ENCODE results near the gene DDO.
"Not testable (repeated sequence)": the region's sequence is repeated elsewhere in the genome, so short reads cannot be mapped to it uniquely, and the experiment has no call there.

DDO gene

GRCh38 chr6:110366256-110366655, 49.1 kb downstream of the DDO start:
- DNase-seq = no peak

DNA sequence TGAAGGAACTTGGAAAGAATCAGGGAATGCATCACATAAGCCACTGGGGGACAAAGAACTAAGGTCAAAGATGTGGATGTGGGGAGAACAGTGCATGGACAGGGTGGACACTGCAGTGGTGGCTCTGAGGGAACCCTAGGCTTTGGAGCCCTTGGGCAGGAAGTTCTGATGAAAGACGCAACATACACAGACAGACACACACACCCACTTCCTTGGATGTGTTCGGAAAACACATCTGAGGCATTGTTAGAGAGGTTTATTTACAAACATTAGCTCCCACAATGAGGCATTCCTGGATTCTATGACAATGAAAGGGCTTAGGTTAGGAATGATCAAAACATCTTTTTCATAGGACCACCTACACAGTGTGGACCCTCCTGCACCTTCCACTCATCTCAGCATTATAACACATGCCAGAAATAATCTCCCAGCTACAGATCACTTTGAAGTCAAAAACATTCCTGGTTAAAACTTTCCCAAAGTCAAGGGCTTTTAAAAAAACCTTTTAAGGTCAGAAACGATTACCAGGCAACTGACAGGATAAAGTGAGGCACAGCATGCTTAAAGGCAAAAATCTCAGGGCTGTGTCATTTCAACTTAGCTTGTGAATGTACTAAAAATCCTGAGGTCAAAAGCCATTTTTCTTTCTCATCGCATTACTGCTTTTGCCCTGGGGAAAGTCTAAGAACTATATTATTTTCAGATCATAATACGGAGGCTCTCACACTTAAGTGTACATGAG, 50.8 kb downstream of the DDO start:
- no peak for DNase-seq

DNA sequence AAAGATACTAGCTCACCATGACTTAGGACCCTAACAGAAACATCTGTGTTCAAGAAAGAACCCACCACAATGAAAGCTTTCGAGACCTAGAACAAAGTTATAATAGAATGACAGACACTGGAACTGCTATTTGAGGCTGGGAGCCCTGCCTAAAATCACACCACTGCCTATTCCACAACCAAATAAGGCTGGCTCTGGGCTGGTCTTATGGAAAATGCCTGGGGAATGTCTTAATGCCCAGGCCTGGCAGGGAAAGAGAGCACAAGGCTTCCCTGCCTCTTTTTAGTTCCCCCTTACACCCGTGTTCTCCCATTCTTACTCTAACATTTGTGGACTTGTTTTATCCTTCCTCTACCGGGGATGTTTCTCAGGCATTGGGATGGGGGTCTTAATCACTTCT, 51.6 kb downstream of the DDO start:
- peak; percentile 2 for DNase-seq

DNA sequence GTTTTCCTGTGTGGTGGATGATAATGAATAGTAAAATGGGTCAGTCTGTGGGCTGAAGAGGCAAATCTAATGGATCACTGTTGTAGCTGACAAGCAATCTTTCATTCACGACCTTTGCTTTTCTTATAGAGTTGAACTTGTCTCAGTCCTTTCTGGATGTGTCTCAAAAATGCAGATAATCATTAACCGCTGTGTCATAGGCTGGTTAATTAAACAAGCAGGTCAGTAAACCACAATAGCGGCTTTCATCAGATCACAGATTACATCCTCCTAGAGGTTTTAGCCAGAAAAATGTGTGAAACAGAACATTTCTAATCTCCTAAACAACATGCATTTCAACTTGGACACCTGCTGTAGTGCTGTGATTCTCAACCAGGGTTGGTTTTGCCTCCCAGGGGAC, 54.7 kb downstream of the DDO start:
- no peak for DNase-seq

GRCh38 chr6:110359556-110359955, 55.8 kb downstream of the DDO start:
- DNase-seq = no peak

DNA sequence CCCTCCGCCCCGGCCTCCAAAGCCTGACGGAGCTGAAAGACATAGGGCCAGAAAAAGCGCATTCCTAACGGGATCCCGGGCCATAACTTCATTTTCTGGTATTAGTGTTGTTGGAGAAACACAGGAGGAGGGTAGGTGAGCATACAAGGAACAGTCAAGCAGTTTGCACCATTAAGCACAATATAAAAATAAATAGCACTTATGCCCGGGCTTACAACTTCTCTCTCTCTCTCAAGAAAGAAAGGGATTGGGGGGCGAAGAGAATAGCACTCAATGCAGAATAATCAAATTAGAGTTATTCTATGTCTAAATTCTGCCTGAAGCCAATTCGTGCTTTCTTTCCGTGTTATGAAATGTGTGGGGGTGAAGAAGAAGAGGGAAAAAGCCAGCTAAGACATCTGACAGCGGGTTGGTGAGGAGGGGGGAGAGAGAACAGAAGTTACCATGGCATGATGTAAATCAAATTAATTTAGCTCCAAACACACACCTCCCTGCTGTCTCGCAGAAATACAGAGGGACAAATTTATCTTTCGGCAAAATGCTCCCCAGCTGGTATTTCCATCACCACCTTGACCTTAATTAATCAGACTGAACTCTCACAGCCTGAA, 56.7 kb downstream of the DDO start:
- DNase-seq = no peak

DNA sequence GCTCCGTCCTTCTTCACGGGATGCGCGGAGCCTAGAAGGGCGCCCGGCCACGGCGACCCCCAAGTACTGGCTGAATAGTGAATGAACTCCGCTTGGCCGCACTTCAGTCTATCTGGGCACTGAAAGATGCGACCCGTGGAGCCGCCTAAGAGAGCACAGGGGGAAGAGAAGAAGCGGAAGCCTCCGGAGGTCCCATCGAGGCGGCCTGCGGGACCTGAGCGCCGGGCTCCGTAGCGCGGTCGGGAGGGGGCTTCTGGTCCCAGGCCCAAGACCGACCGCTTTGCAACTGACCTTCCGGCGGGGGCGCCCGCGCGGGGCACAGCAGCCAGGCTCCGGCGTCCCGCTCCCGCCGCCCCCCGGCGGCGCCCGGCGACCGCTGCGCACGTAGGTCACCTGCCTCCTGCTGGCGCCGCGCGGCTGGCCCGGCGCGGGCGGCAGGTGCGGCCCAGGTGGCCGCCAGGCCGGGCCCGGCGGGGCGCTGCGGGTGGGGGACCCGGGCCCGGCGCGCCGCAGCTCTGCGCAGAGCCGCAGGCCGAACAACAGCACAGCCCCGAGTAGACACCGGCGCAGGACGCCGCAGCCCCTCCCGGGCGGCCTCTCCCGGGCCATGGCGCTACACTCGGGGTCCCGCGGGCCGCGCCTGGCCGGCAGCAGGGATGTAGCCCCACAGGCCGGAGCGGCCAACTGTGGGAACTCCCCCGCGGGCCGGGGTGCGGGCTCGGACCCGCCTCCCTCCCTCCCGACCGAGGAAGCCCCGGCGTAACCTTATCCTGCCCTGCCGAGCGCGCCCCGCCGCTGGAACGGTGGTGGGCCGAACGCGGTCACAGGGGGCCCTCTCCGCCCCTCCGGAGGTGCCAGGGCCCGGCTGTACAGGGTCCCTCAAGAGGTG, 57.5 kb downstream of the DDO start, which contains the start of gene METTL24:
METTL24 (minus strand) TSS at position 686 of the 889 bp plus-strand sequence; CDS start at position 609, 77 bp downstream.
- DNase-seq = no peak

DNA sequence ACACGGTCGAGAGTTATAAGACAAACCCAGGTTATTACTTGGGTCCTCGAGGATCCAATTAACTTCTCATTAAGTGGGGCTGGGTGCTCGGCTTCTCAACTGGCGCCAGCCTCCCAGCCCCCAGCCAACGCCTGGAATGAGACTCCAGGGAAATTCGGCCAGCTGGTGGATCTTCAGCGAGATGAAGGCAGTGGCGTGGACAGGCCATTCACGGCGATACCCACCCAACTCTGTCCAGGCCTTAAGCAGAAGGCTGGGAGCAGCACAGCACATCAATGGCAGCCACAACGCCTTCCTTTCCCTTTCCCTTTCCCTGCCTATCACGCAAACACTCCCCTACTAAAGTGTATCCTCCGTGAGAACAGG, 58.1 kb downstream of the DDO start:
- DNase-seq = no peak

GRCh38 chr6:110356778-110357177, 58.6 kb downstream of the DDO start:
- no peak for DNase-seq

- DNase-seq = no peak
Measured at GRCh38 chr6:110355727-110356126, 59.6 kb downstream of the DDO start.

DNA sequence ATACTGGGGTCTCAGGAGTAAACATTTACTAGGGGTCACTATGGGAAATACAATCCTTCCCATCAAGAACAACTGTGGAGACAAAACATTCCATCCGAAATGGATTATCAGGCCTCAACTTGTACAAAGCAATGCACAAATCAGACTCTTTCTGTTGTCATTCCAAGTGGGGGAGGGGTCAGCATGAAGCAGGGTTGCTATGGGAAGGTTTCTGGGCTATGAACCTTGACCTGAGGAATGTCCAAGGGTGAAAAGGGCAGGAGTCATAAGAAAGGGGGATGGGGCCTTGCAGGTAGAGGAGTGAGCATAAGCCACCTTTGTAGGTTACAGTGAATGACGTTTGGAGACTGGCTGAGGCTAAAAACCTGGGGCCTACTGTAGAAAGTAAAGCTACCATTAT, 60.4 kb downstream of the DDO start:
- DNase-seq = no peak

DNA sequence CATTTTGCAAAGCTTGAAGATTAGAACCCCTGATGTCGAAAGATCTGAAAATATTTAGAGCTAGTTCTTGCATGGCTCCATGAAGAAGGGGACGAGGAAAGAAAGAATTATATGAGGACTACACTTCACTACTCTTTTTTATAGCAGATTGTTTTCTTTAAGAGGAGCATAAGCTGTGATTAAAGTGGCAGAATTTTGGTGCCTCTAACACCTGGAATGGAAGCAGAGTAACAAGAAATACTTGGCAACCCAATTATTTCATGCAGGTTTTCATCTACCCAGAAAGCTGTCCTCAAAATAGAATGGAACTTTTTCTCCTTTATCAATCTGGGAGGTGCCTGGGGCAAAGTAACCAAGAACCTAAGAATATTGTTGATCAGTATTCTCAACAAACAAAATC, 61.2 kb downstream of the DDO start:
- no peak for DNase-seq

DNA sequence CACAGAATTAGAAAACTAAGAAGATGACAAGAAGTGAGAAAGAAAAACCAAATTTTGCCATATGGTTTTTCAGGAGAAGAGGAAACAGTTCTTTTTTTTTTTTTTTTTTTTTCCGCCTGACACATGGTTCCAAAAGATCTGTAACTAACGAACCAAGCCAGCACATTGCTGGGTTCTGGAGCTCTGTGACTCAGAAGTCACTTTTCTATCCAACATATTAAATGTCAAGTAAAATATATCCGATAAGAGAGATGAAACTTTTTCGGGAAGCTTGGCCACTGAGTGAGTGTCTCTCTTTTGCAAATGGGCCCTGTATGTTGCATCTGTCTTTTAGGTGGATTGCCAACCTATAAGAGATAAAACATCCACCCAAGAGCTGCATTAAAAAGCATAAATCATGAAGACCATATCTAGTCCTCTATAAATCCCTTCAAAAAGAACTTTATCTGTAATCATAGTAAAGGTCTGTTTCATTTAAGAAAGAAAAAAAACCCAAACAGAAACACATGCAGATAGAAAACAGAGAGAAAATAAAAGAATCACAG, 61.8 kb downstream of the DDO start:
- DNase-seq = no peak

GRCh38 chr6:110352563-110353262, 62.7 kb downstream of the DDO start:
- DNase-seq = no peak

DNA sequence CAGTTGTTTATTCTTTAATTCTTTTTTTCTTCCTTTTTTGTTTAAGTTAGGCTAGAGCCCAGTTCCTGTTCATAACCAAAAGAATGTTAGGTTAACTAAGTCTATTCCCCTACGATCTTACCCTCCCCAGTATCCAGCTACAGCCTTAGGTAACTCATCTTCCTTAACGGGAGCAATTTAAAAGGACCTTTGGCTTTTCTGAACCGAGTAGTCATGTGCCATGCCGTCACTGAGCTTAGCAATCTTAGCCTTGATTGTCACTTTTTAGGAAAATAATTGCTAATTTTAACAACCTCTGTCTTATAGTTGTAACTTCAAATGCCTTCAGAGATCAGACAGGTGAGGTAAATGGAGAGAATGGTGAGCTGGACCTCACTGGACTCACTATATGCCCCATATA, 63.4 kb downstream of the DDO start:
- no peak for DNase-seq

DNA sequence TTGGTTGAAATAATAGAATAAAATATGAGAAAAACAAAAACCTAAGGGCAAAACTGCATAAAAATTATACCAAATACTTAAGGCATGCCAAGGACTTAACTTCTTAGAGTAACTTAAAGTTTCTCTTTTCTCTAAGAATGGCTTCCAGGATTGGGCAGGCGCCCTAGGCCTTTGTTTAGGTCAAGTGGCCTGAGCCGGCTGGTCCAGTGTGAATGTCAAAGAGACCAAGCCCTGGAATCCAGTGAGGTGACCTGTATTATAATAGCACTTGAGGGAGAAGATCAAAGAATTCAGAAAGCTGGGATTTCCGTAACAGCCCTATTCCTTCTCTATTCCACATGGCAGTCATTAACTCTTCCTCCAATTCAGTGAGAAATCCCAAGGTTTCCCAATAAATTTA, 63.8 kb downstream of the DDO start:
- DNase-seq = no peak

GRCh38 chr6:110350593-110350992, 64.8 kb downstream of the DDO start:
- DNase-seq = not testable (repeated sequence)

DNA sequence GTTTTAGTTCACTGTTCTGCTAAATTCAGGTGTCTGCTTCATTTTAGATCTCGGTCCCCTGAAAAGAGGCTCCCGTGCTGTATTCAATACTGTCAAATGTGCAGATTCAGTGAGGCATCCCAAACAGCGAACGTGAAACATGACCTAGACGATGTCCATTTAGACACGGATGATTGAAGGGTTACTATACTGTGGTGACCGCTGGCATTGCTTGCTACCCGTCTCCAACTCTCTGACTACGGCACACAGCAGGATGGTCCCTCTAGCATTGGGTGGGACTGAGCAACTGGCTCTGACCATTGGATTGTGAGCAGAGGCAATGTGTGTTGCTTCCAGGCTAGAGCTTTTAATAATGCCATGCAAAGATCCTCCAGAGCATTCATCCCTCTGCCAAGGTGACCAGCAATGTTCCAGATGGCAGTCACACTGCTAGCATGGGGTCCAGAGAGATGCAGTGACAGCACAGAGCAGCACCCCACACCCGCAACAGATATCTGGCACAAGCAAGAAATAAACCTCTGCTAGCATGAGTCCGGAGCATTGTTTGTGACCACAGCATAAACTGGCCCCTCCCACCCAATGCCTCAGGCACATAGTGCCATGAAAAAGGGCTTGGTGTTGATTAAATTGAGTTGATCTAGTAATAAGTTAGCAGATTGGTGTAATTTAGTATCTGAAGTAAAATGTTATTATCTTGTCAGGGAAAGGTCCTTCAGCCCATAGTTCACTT, 66.2 kb downstream of the DDO start:
- DNase-seq = no peak

- no peak for DNase-seq
Measured at GRCh38 chr6:110345025-110345424, 70.3 kb downstream of the DDO start.

- no peak for DNase-seq
Measured at GRCh38 chr6:110342759-110343158, 72.6 kb downstream of the DDO start.

Data from fibroblast of upper back skin (primary cell).